Ascending aorta (tissue), 2 donors: ENCODE data around the gene CYB5B. TPM values are rescaled to one million over a fixed set of nuclear protein-coding genes. Genes with fewer than 3 reads are reported as not detected.

Experiments used
- DNase-seq, 2 donors: peaks; one replicate each; pipeline ENCODE4 v3.0.0-alpha.2; 2019; ENCODE audit warnings: low spot score in 2 of 2
- H3K27ac ChIP-seq, 2 donors: fragments of 200-600 bp; sonication (generic); one replicate each; pipeline ENCODE4 v1.5.1; 2016 to 2017; ENCODE audit warnings: mild to moderate bottlenecking in 1 of 2
- H3K27me3 ChIP-seq: fragments of 200-600 bp; sonication (generic); one replicate; pipeline ENCODE4 v1.5.1; 2017
- H3K36me3 ChIP-seq, 2 donors: fragments of 200-600 bp; sonication (generic); one replicate each; pipeline ENCODE4 v1.5.1; 2016
- H3K4me1 ChIP-seq, 2 donors: fragments of 200-600 bp; sonication (generic); one replicate each; pipeline ENCODE4 v1.5.1; 2016 to 2017; ENCODE audit warnings: mild to moderate bottlenecking in 1 of 2
- H3K4me3 ChIP-seq, 2 donors: fragments of 200-600 bp; sonication (generic); one replicate each; pipeline ENCODE4 v1.5.1; 2016 to 2017; ENCODE audit warnings: mild to moderate bottlenecking in 1 of 2
- H3K9me3 ChIP-seq, 2 donors: fragments of 200-600 bp; sonication (generic); one replicate each; pipeline ENCODE4 v1.5.1; 2016
- intact Hi-C: fragments of 100-400 bp; cut with DNase I; formaldehyde crosslinking; loops from one replicate; pipeline ENCODE4 v1.15.1; 2023
- total RNA-seq: library from RNA; depleted of rRNA; stranded (reverse); fragments of >200 nt; gene quantifications from one replicate; pipeline ENCODE4 v1.1.0, GENCODE V29; 2016
- TF ChIP-seq, protein P1 (sequence below), 3 experiments: fragments of 200-600 bp in 2 of 3; fragments of 450-650 bp in 1 of 3; sonication (generic) in 2 of 3; IDR thresholded peaks; one replicate each; pipeline ENCODE4 v1.5.1; 2016 to 2019; ENCODE audit warnings: antibody characterized with exemption in 3 of 3, mild to moderate bottlenecking in 1 of 3, moderate library complexity in 1 of 3

Gene CYB5B
- total RNA-seq, 1 donor from 2014 or later: 19.2 TPM

DNA sequence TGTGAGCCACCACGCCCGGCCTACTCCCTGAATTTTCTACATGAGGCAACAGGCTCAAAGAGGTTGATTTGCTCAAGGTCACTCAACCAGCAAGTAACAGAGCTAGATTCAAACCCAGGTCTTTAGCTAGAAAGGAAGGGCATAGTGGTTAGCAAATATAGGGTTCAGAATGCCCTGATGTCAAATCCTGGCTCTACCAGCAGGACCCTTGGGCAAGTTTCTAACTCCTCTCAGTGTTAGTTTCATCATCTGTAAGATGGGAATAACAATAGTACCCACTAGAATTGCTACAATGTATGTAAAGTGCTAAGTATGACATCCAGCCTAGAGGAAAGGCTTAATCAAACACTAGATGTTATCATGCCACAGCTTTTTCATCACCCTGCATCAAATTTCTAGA lies 19.1 kb upstream of the CYB5B start:
- intact Hi-C loops: no loop called here
- H3K4me1 ChIP-seq: peaks cover 0 to 9% of the 10 kb centered on the region in 2 donors

DNA sequence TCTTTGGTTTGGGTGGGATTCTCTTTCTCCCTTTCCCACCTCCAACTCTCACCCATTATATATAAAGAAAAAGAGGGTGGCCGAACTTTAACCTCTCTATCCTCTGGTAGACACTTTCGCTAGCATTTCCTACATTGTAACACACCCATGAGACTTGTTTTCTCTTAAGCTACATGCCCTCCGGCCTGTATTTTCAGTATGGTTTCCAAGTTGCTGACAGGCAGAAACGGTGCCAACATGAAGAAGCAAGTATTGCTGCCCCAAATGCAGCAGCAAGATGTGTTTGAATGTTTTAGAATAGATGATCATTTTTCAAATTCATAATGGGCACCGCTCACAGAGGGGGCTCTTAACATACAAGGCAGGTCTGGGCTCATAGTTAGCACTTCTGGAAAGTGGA lies 18.7 kb upstream of the CYB5B start:
- Histone ChIP-seq H3K27me3 (no peaks in the 10 kb centered on the region), H3K36me3 (no peaks in the 10 kb centered on the region), H3K9me3 (no peaks in the 10 kb centered on the region), H3K4me3 (no peak overlapping the region), H3K4me1 (peaks cover 0 to 12% of the 10 kb centered on the region in 2 donors), H3K27ac (no peak overlapping the region)
- intact Hi-C loops: no loop called here
- TF ChIP-seq, protein P1, sequence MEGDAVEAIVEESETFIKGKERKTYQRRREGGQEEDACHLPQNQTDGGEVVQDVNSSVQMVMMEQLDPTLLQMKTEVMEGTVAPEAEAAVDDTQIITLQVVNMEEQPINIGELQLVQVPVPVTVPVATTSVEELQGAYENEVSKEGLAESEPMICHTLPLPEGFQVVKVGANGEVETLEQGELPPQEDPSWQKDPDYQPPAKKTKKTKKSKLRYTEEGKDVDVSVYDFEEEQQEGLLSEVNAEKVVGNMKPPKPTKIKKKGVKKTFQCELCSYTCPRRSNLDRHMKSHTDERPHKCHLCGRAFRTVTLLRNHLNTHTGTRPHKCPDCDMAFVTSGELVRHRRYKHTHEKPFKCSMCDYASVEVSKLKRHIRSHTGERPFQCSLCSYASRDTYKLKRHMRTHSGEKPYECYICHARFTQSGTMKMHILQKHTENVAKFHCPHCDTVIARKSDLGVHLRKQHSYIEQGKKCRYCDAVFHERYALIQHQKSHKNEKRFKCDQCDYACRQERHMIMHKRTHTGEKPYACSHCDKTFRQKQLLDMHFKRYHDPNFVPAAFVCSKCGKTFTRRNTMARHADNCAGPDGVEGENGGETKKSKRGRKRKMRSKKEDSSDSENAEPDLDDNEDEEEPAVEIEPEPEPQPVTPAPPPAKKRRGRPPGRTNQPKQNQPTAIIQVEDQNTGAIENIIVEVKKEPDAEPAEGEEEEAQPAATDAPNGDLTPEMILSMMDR (IDR thresholded peaks at IDR 0.05): no peak
- peak in 1 of 2 donors; percentile 25 for DNase-seq

More for the DNA sequence above, 19.1 kb upstream of the CYB5B start:
- Histone ChIP-seq H3K9me3 (no peaks in the 10 kb centered on the region), H3K4me3 (no peak overlapping the region), H3K27ac (no peak overlapping the region), H3K36me3 (no peaks in the 10 kb centered on the region), H3K27me3 (no peaks in the 10 kb centered on the region)
- DNase-seq: no peak
- TF ChIP-seq, protein P1 (IDR thresholded peaks at IDR 0.05): no peak

DNA sequence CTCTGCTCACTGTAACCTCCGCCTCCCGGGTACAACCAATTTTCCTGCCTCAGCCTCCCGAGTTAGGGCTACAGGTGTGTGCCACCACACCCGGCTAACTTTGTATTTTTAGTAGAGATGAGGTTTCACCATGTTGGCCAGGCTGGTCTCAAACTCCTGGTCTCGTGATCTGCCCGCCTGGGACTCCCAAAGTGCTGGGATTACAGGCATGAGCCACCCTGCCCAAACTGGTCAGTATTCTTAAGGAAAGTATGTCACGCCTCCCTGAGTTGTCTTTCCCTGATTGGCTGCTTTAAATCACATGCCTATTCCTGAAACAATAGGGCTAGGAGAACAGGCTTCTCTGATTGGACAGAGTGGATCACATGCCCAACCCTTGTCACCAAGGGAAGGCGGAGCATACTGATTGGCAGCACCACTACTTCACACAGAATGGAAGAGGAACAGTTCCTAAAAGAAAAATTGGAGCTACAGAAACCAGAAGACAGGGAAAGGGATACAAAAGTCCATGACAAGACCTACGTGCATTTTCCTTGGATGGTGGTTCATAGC lies 17.6 kb upstream of the CYB5B start:
- Histone ChIP-seq H3K36me3 (no peaks in the 10 kb centered on the region), H3K27ac (no peak overlapping the region), H3K4me3 (no peak overlapping the region), H3K9me3 (no peaks in the 10 kb centered on the region), H3K27me3 (no peaks in the 10 kb centered on the region), H3K4me1 (peaks cover 0 to 13% of the 10 kb centered on the region in 2 donors)
- TF ChIP-seq, protein P1 (IDR thresholded peaks at IDR 0.05): no peak
- intact Hi-C loops: no loop called here
- peak in 1 of 2 donors; percentile 18 for DNase-seq

DNA sequence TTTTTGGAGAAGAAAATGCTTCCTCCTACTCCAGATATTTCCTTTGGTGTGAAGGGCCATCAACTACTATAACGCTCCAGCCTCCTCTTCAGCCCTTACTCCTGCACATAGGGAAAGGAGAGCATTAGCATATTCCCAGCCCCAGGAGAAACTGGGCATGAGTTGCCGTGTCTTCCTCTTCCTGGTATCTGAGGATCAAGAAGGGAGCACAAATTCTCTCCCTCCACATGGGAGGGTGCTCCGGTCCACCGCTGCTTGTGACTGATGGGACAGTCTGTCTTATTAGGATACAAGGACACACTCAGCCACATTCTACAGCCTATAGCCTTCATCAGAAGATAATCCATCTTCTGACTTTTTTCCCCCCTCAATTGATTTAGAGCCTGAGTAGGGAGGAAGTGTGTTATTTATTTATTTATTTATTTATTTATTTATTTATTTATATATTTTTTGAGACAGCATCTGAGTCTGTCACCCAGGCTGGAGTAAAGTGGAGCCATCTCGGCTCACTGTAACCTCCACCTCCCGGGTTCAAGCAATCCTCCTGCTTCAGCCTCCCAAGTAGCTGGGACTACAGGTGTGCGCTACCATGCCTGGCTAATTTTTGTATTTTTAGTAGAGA lies 16.6 kb upstream of the CYB5B start:
- no peaks in the 10 kb centered on the region for H3K9me3 ChIP-seq
- no peak overlapping the region for H3K27ac ChIP-seq
- intact Hi-C loops: no loop called here
- no peaks in the 10 kb centered on the region for H3K27me3 ChIP-seq
- peaks cover 0 to 13% of the 10 kb centered on the region in 2 donors for H3K4me1 ChIP-seq
- DNase-seq: peak in 1 of 2 donors; percentile 39
- H3K36me3 ChIP-seq: no peaks in the 10 kb centered on the region
- TF ChIP-seq, protein P1 (IDR thresholded peaks at IDR 0.05): no peak
- H3K4me3 ChIP-seq: no peak overlapping the region

DNA sequence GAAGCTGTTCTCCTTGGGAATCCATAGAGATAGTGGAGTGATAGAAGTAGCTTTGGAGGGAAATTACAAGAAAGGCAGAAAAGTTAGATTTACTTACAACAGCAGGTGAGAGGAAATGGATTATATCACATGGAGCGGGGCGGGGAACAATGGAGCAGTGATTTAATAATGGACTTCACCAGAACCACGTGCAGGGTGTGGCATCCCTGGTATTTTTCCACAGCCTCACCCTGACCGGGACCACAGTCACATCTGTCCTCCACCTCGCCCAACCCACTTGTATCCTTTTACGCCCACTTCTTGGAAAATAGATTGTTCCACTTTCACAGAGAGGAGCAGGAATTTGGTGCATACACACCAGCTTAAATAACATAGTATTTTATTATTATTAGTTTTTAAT lies 15.9 kb upstream of the CYB5B start:
- DNase-seq: peak in 1 of 2 donors; percentile 43
- Histone ChIP-seq H3K27me3 (no peaks in the 10 kb centered on the region), H3K36me3 (no peaks in the 10 kb centered on the region), H3K4me1 (peaks cover 0 to 13% of the 10 kb centered on the region in 2 donors), H3K27ac (no peak overlapping the region), H3K9me3 (no peaks in the 10 kb centered on the region), H3K4me3 (no peak overlapping the region)
- intact Hi-C loops: no loop called here
- TF ChIP-seq, protein P1 (IDR thresholded peaks at IDR 0.05): no peak
